COLO668 (cell line): Measurements from ENCODE around the gene SPATS2.
A peak's percentile ranks its signal among the peaks of the same experiment; 100 is the strongest.
"Not testable (repeated sequence)": the region's sequence is repeated elsewhere in the genome, so short reads cannot be mapped to it uniquely, and the experiment has no call there.

Source experiments
- DNase-seq: peaks from one replicate; lab custom pipeline; 2025; ENCODE audit not compliant: unreplicated experiment; lab: John Stamatoyannopoulos, UW

The SPATS2 gene

GRCh38 chr12:49349266-49349665 lies 18.0 kb upstream of the SPATS2 start:
- no peak for DNase-seq

- no peak for DNase-seq
Observed at GRCh38 chr12:49352351-49352750, 14.9 kb upstream of the SPATS2 start.

DNA sequence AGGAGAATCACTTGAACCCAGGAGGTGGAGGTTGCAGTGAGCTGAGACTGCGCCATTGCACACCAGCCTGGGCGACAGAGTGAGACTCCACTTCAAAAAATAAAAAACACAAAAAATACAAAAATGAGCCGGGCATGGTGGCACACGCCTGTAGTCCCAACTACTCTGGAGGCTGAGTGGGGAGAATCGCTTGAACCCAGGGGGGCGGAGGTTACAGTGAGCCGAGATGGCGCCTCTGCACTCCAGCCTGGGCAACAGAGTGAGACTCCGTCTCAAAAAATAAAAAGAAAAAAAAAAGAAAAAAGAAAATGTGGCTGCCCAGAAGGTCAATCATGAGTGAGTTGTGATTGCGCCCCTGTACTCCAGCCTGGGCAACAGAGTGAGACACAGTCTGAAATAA lies 11.3 kb upstream of the SPATS2 start:
- DNase-seq: no peak

GRCh38 chr12:49357103-49357678 lies 10.1 kb upstream of the SPATS2 start:
- DNase-seq: no peak

GRCh38 chr12:49358483-49359141 lies 8.7 kb upstream of the SPATS2 start:
- DNase-seq: peak; percentile 38

DNA sequence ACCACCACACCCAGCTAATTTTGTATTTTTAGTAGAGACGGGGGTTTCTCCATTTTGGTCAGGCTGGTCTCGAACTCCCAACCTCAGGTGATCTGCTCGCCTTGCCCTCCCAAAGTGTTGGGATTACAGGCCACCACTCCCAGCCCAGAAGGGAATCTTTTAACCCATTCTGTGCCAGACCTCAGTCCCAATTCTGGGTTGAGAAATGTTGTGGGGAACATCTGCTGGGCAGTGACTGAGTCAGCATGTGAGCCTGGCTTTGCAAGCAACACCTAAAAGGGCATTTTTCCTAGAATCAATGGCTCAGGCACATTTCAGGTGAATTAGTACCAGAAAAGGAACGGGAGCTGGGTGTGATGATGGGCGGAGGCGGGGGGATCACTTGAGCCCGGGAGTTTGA lies 7.6 kb upstream of the SPATS2 start:
- no peak for DNase-seq

- no peak for DNase-seq
Observed at GRCh38 chr12:49362077-49362476, 5.2 kb upstream of the SPATS2 start.

- no peak for DNase-seq
Observed at GRCh38 chr12:49364989-49365388, 2.3 kb upstream of the SPATS2 start.

GRCh38 chr12:49365542-49365941 lies 1.7 kb upstream of the SPATS2 start:
- DNase-seq: no peak

- DNase-seq: peak; percentile 67
Observed at GRCh38 chr12:49366096-49366651, 1.1 kb upstream of the SPATS2 start.

DNA sequence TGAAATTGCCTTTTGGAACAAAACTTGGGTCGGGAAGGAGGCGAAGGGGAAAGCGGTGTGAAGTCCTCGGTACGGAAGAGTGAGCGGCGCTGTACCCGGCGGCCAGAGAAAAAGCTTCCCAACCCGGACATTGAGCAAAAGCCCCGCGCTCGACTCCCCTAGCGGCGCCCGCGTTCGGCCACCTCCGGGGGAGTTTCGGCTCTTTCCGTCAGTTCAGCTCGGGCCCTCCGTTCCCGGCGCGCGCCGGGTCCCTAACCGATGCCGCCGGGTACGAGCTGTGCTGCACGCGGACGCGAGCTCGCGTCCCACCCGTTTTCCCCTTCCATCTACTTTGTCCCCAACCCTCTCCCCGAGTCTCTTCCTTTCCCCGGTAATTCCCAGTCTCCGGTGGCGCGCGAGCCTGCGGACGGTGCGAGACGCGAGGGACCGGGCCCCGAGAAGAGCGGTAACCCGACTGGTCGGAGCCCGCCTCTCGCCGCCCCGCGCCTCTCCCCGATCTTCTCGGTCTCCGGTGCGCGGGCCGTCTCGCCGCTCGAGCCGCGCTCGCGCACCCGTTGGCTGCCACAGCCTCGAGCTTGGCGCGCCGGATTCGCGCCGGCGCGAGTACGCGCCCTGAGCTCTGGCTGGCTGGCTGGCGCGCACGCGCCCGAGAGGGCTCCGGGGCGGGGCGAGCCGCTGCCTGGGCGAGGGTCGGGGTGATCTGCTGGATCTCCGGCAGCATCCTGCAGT lies 446 bp upstream of the SPATS2 start:
- peak; percentile 92 for DNase-seq

DNA sequence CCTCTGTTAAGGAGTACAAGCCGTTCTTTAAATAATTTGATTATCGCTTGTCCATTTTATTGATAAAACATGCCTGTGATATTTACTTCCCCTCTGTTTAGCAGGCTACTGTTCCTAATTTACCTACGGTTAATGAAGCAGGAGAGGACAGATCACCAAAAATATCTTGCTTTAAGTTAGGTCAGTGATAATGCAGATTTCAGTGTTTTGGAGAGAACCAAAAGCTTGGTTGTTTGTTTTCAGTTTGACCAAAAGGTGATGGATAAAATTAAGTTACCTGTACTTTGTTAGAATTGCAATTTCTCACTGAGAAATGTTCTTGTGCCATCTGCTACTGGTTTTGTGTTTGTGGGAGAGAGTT lies 958 bp downstream of the SPATS2 start:
- no peak for DNase-seq

- DNase-seq: peak; percentile 23
Observed at GRCh38 chr12:49369411-49370145, 2.3 kb downstream of the SPATS2 start.

GRCh38 chr12:49370539-49370938 lies 3.3 kb downstream of the SPATS2 start:
- DNase-seq: no peak

DNA sequence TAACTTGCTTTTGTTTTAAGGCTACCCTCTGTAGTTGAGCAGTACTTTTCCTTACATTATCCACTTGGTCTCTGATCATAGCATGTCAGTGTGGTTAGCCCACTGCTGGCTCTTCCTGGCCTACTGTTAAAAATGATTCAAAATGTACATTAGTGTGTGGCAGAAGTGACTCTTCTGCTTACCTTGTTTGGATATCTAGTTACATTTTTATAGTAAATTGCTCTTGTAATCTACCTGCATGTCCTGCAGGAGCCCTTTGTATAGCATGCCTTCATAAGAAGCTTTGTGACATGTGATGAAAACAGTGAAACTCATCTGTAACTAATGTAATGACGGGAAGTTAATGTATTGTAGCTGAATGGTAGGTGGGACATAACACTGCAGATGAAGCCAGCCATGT lies 8.1 kb downstream of the SPATS2 start:
- DNase-seq: no peak

DNA sequence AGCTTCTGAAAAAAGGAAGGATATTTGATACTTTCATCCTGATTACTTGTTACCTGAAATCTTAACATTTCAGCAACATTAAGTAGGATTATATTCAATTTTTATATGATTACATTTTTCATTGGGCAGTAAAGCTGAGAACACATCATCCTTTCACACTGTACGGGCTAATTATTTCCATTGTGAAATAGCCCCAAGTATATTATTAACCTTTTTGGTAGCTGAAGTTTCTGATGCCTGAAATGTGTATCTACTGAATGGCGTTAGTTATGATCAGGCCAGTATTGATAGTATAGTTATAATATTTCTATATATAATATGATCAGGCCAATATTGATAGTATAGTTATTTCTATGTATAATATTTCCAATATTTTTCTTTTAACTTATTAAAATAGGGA lies 10.1 kb downstream of the SPATS2 start:
- no peak for DNase-seq

DNA sequence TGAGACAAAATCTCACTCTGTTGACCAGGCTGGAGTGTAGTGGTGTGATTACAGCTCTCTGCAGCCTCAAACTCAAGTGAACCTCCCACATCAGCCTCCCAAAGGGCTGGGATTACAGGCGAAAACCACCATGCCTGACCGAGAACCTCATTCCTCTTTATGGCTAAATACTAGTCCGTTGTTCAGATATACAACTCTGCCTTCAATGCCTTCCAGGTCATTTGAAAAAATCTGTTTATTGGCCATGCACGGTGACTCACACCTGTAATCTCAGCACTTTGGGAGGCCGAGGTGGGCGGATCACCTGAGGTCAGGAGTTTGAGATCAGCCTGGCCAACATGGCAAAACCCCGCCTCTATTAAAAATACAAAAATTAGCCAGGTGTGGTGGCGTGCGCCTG lies 12.9 kb downstream of the SPATS2 start:
- not testable (repeated sequence) for DNase-seq

- DNase-seq: no peak
Observed at GRCh38 chr12:49388682-49389386, 21.6 kb downstream of the SPATS2 start.

GRCh38 chr12:49389387-49389703 lies 22.1 kb downstream of the SPATS2 start:
- no peak for DNase-seq

DNA sequence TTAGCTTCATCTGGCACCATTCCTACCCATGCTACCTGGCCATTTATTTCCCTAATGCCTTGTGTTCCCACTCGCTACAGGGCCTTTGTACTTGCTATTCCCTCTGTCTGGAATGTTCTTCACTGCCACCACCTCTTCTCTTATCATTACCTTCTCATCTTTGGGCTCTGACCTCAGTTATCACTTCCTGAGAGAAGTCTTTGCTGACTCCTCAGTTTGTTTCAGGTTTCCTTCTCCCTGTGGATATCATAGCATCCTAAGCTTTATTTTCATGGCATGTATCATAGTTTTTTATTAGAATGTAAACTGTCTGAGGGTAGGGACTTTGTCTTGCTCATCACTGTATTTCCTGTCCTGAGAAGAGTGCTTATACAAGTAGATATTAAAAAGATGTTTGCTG lies 29.7 kb downstream of the SPATS2 start:
- no peak for DNase-seq

DNA sequence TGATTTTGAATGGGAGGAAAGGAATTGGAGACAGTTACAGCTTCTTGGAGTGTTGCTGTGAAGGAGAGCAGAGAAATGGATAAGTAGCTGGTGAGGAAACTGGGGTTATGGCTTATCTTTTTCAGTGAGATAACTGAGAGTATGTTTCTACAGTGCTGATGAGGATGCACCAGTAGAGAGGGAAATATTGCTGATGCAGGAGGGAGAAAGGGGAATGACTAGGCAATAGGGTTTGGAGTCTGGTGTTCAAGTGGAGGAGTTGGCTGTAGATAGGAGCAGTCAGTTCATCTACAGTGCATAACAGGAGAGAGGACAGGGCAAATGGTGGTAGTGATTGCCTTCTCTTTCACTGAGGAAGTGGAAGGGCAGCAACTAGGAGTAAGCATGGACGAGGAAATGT lies 33.0 kb downstream of the SPATS2 start:
- DNase-seq: no peak
